ENCODE results near the gene EDEM1. TPM values are rescaled to one million over a fixed set of nuclear protein-coding genes. Genes with fewer than 3 reads are reported as not detected.

Gene EDEM1
- total RNA-seq (59.1 TPM), polyA plus RNA-seq (31.7 TPM)
- long read RNA-seq, donor 1, full-length matches to known transcripts, result 2 of 2 reads
- long read RNA-seq, donor 1, partial matches to known transcripts, result 0 of 2 reads
- long read RNA-seq, donor 1, other reads (novel, unspliced or antisense), result 0 of 2 reads
- long read RNA-seq, donor 2, full-length matches to known transcripts, result 35 of 41 reads
- long read RNA-seq, donor 2, partial matches to known transcripts, result 6 of 41 reads
- long read RNA-seq, donor 2, other reads (novel, unspliced or antisense), result 0 of 41 reads
- long read RNA-seq, donor 3, full-length matches to known transcripts, result 16 of 26 reads
- long read RNA-seq, donor 3, partial matches to known transcripts, result 10 of 26 reads
- long read RNA-seq, donor 3, other reads (novel, unspliced or antisense), result 0 of 26 reads
- long read RNA-seq, donor 4, full-length matches to known transcripts, result 4 of 4 reads
- long read RNA-seq, donor 4, partial matches to known transcripts, result 0 of 4 reads
- long read RNA-seq, donor 4, other reads (novel, unspliced or antisense), result 0 of 4 reads
- long read RNA-seq, donor 5, full-length matches to known transcripts, result 9 of 16 reads
- long read RNA-seq, donor 5, partial matches to known transcripts, result 7 of 16 reads
- long read RNA-seq, donor 5, other reads (novel, unspliced or antisense), result 0 of 16 reads
- long read RNA-seq, donor 6, full-length matches to known transcripts, result 8 of 13 reads
- long read RNA-seq, donor 6, partial matches to known transcripts, result 5 of 13 reads
- long read RNA-seq, donor 6, other reads (novel, unspliced or antisense), result 0 of 13 reads
- long read RNA-seq, donor 7, full-length matches to known transcripts, result 2 of 7 reads
- long read RNA-seq, donor 7, partial matches to known transcripts, result 5 of 7 reads
- long read RNA-seq, donor 7, other reads (novel, unspliced or antisense), result 0 of 7 reads
- long read RNA-seq, donor 8, full-length matches to known transcripts, result 3 of 3 reads
- long read RNA-seq, donor 8, partial matches to known transcripts, result 0 of 3 reads
- long read RNA-seq, donor 8, other reads (novel, unspliced or antisense), result 0 of 3 reads
- long read RNA-seq, donor 9, full-length matches to known transcripts, result 12 of 19 reads
- long read RNA-seq, donor 9, partial matches to known transcripts, result 7 of 19 reads
- long read RNA-seq, donor 9, other reads (novel, unspliced or antisense), result 0 of 19 reads
- long read RNA-seq, donor 10, full-length matches to known transcripts, result 8 of 8 reads
- long read RNA-seq, donor 10, partial matches to known transcripts, result 0 of 8 reads
- long read RNA-seq, donor 10, other reads (novel, unspliced or antisense), result 0 of 8 reads

DNA sequence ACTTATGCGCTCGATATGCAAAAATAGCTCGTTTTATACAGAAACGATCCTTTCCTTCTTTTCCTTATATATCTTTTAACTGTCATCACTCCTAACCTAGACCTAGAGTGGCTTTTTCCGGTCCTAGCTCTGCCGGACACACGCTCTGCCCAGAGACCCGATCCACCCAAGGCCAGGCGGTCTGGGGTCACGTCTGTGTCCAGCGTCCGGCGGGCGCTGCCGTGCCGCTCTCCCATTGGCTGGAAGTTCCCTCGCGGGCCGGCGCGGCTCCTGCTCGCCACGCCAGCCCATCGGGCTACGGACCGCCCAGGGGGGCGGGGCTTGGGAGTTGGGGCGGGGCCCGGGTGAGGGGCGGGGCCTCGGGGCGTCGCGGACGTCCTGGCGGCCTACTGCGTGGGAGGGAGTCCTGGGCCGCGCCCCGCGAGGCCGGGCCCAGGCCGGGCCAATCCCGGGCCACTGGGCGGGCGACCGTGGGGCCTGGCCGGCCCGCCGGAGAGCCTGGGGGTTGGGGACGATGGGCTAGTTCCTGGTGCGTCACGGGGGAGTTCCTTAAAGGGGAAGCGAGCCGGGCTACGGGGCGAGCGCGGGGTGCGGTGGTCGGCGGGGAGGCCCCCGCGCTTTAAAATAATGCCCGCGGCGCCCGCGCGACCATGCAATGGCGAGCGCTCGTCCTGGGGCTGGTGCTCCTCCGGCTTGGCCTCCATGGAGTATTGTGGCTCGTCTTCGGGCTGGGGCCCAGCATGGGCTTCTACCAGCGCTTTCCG, at the start of gene EDEM1:
Gene EDEM1, plus strand, starts transcription at position 552 of the 764 bp plus-strand sequence. Its CDS starts 99 bp downstream, at position 651.
- Histone ChIP-seq H3K36me3 (ENCODE audit: control insufficient read depth in 2 of 2, insufficient read depth in 2 of 2, low read length in 1 of 2) (peaks cover 5 to 11% of the 10 kb centered on the region in 2 donors), H3K4me3 (ENCODE audit: low read length in 2 of 2) (peak within 1 kb of the TSS; percentile 83 to 100), H3K27ac (ENCODE audit: low read depth in 1 of 2, low read length in 1 of 2) (peak within 1 kb of the TSS; percentile 98 to 99), H3K4me1 (ENCODE audit: control insufficient read depth in 2 of 2, insufficient read depth in 2 of 2, low read length in 2 of 2) (peaks cover 25 to 47% of the 10 kb centered on the region in 2 donors), H3K9me3 (ENCODE audit: control insufficient read depth in 2 of 2, insufficient read depth in 1 of 2, low read length in 1 of 2) (peaks cover 0 to 3% of the 10 kb centered on the region in 2 donors), H3K27me3 (ENCODE audit: control insufficient read depth in 2 of 2, insufficient read depth in 1 of 2, low read length in 1 of 2) (no peaks in the 10 kb centered on the region)
- DNase-seq (ENCODE audit: low read depth in 6 of 9, low spot score in 9 of 9), result peak in 5 of 9 donors; percentile 80 to 94 (median 88)
- under 1% methylated on average over 78 of the region's 78 CpGs for WGBS

DNA sequence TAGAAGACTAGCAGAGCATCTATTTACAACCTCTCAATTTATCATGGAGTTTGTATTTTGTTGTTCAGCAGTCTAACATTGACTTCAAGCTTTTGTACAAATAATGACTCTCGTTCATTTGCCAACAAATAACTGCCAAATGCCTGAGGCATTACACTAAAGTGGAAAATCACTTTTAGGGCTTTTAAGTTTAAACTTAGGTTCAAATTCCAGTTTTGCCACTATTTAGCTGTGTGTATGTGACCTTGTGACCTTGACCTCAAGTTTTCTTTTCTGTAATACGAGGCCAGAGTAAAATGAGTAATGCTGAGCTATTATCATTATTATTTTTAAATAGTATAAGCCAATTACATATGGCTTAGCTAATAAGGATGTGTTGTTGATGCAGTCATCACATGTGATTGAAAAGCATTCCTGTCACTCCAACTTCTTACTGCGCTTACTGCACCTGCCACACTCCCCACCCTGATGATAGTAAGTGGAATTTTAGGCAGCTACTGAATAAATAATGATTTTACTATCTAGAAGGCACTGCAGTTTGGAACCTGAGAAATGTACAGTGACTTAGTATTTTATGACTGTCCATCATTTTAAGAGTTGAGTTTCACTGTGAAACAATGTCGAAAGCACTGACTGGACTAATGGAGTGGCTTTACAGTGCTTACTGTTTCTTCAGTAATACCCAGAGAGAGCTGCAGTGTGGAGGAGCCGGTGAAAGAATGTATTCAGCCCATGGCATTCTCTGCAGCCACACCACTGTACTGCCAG, 49.1 kb upstream of the EDEM1 start:
- 92% methylated on average over 5 of the region's 5 CpGs for WGBS
- H3K9me3 ChIP-seq (ENCODE audit: control insufficient read depth in 2 of 2, insufficient read depth in 1 of 2, low read length in 1 of 2), result peaks cover under 1 to 12% of the 10 kb centered on the region in 2 donors
- DNase-seq (ENCODE audit: low read depth in 6 of 9, low spot score in 9 of 9), result no peak
- H3K27ac ChIP-seq (ENCODE audit: low read depth in 1 of 2, low read length in 1 of 2), result peak overlapping the region in 1 of 2 donors; percentile 3
- no peak overlapping the region for H3K4me3 ChIP-seq (ENCODE audit: low read length in 2 of 2)
- peaks cover 17 to 33% of the 10 kb centered on the region in 2 donors for H3K4me1 ChIP-seq (ENCODE audit: control insufficient read depth in 2 of 2, insufficient read depth in 2 of 2, low read length in 2 of 2)
- no peaks in the 10 kb centered on the region for H3K27me3 ChIP-seq (ENCODE audit: control insufficient read depth in 2 of 2, insufficient read depth in 1 of 2, low read length in 1 of 2)
- peaks cover 11 to 26% of the 10 kb centered on the region in 2 donors for H3K36me3 ChIP-seq (ENCODE audit: control insufficient read depth in 2 of 2, insufficient read depth in 2 of 2, low read length in 1 of 2)

DNA sequence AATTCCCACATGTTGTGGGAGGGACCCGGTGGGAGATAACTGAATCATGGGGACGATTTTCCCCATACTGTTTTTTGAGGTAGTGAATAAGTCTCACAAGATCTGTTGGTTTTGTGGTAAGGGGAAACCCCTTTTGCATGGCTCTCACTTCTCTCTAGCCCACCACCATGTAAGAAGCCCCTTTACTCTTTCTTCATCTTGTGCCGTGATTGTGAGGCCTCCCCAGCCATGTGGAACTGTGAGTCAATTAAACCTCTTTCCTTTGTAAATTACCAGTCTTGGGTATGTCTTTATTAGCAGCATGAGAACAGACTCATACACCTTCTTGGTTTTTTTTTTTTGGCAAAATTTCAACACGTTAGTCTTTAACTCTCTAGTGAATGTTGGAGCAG, 47.3 kb upstream of the EDEM1 start:
- H3K27ac ChIP-seq (ENCODE audit: low read depth in 1 of 2, low read length in 1 of 2), result no peak overlapping the region
- no peak for DNase-seq (ENCODE audit: low read depth in 6 of 9, low spot score in 9 of 9)
- WGBS, result 82% methylated on average over 4 of the region's 4 CpGs

DNA sequence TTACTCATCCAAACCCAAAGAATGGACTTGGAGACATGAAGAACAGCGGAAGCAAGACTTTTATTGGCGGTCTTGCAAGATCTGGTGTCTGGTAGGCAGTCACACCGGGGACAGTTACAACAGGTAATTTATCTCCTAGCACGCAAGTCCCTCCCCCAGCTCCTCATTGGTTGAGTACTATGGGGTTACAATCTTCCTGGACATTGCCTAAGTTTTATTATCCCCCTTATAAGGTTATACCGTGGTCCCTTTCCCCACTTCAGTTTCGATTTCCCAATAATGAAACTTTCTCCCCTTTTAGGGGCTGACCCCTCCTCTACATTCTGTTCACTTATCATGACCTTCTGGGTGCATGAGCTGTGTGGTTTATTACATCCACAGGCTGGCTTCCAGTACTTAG, 46.7 kb upstream of the EDEM1 start:
- Histone ChIP-seq H3K27me3 (ENCODE audit: control insufficient read depth in 2 of 2, insufficient read depth in 1 of 2, low read length in 1 of 2) (no peaks in the 10 kb centered on the region), H3K36me3 (ENCODE audit: control insufficient read depth in 2 of 2, insufficient read depth in 2 of 2, low read length in 1 of 2) (peaks cover 15 to 36% of the 10 kb centered on the region in 2 donors), H3K9me3 (ENCODE audit: control insufficient read depth in 2 of 2, insufficient read depth in 1 of 2, low read length in 1 of 2) (peaks cover 1 to 20% of the 10 kb centered on the region in 2 donors), H3K27ac (ENCODE audit: low read depth in 1 of 2, low read length in 1 of 2) (no peak overlapping the region), H3K4me1 (ENCODE audit: control insufficient read depth in 2 of 2, insufficient read depth in 2 of 2, low read length in 2 of 2) (peaks cover 17 to 32% of the 10 kb centered on the region in 2 donors), H3K4me3 (ENCODE audit: low read length in 2 of 2) (no peak overlapping the region)
- DNase-seq (ENCODE audit: low read depth in 6 of 9, low spot score in 9 of 9), result no peak
- 95% methylated on average over 6 of the region's 6 CpGs for WGBS

More for the DNA sequence above, 47.3 kb upstream of the EDEM1 start:
- H3K36me3 ChIP-seq (ENCODE audit: control insufficient read depth in 2 of 2, insufficient read depth in 2 of 2, low read length in 1 of 2), result peaks cover 15 to 36% of the 10 kb centered on the region in 2 donors
- H3K9me3 ChIP-seq (ENCODE audit: control insufficient read depth in 2 of 2, insufficient read depth in 1 of 2, low read length in 1 of 2), result peaks cover 1 to 17% of the 10 kb centered on the region in 2 donors
- no peaks in the 10 kb centered on the region for H3K27me3 ChIP-seq (ENCODE audit: control insufficient read depth in 2 of 2, insufficient read depth in 1 of 2, low read length in 1 of 2)
- H3K4me3 ChIP-seq (ENCODE audit: low read length in 2 of 2), result no peak overlapping the region
- H3K4me1 ChIP-seq (ENCODE audit: control insufficient read depth in 2 of 2, insufficient read depth in 2 of 2, low read length in 2 of 2), result peaks cover 17 to 33% of the 10 kb centered on the region in 2 donors

DNA sequence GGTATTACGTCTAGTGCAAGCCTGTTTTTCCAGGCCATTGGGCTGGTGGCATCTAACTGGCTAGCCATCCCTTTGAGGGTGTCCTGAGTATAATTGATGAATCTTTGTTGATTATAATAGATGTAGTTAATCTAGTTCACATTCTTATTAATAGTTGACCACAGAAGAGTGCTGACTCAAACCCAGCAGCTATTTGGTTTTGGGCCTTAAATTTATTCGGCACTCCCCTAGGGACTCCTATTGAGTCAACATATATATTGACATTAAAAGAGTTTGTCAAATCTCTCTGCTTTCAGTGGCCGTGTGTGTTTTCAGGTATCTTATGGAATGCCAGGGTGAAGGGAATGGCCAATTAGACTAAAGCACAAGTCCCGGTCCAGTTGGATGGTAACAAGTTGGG, 45.7 kb upstream of the EDEM1 start:
- Histone ChIP-seq H3K27ac (ENCODE audit: low read depth in 1 of 2, low read length in 1 of 2) (no peak overlapping the region), H3K4me1 (ENCODE audit: control insufficient read depth in 2 of 2, insufficient read depth in 2 of 2, low read length in 2 of 2) (peaks cover 15 to 26% of the 10 kb centered on the region in 2 donors), H3K4me3 (ENCODE audit: low read length in 2 of 2) (no peak overlapping the region), H3K9me3 (ENCODE audit: control insufficient read depth in 2 of 2, insufficient read depth in 1 of 2, low read length in 1 of 2) (peaks cover 1 to 20% of the 10 kb centered on the region in 2 donors), H3K27me3 (ENCODE audit: control insufficient read depth in 2 of 2, insufficient read depth in 1 of 2, low read length in 1 of 2) (no peaks in the 10 kb centered on the region), H3K36me3 (ENCODE audit: control insufficient read depth in 2 of 2, insufficient read depth in 2 of 2, low read length in 1 of 2) (peaks cover 18 to 36% of the 10 kb centered on the region in 2 donors)
- no peak for DNase-seq (ENCODE audit: low read depth in 6 of 9, low spot score in 9 of 9)
- WGBS, result 99% methylated on average over 4 of the region's 4 CpGs

DNA sequence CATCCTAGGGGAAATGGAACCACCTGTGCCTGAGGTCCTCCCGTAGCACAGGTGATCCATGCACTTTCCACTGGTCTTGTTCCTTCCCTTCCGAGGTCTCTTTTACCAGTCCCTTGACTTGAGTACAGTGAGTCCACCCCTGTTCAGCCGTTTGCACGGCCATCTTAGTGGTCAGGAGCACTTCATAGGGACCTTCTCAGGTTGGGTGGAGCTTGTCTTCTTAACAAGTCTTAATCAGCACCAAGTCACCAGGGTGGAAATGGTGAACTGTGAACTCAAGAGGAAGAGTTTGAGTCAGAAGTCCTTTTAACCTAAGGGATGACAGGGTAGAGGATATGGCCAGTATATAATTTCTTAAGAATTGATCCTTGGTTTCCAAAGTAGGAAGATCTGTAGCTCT, 44.0 kb upstream of the EDEM1 start:
- WGBS, result 99% methylated on average over 4 of the region's 4 CpGs
- Histone ChIP-seq H3K4me1 (ENCODE audit: control insufficient read depth in 2 of 2, insufficient read depth in 2 of 2, low read length in 2 of 2) (peaks cover 12 to 14% of the 10 kb centered on the region in 2 donors), H3K27ac (ENCODE audit: low read depth in 1 of 2, low read length in 1 of 2) (no peak overlapping the region)

DNA sequence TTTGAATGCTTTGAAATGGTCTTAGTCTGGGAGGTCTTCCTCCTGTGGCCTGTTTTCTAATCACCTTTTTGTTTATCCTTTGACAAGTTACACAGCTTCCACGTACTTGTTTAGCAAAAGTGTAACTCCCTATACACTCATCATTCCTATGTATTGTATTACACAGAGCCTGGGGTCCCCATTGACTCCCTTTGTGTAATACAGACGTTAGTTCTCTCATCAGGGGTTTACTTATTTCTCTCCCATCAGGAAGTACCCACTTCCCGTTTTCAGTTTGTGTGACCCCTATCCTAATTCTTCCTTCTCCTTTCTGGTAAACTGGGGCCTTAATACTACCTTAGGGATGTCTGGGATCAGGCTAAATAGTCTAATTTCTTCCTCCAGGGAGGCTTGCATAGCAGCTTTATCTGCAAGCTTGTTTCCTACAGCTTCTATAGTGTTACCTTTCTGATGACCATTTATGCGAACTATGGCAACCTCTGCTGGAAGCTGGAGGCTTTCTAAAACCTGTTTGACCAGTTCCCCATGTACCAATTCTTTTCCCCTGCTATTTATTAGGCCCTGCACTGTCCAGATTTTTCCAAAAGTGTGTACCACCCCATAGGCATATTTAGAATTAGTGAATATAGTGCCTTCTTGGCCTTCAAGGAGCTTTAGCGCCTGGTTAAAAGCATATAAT, 43.1 kb upstream of the EDEM1 start:
- H3K9me3 ChIP-seq (ENCODE audit: control insufficient read depth in 2 of 2, insufficient read depth in 1 of 2, low read length in 1 of 2), result peaks cover 1 to 24% of the 10 kb centered on the region in 2 donors
- WGBS, result 96% methylated on average over 5 of the region's 5 CpGs
- no peak overlapping the region for H3K27ac ChIP-seq (ENCODE audit: low read depth in 1 of 2, low read length in 1 of 2)
- H3K36me3 ChIP-seq (ENCODE audit: control insufficient read depth in 2 of 2, insufficient read depth in 2 of 2, low read length in 1 of 2), result peaks cover 26 to 36% of the 10 kb centered on the region in 2 donors
- H3K4me1 ChIP-seq (ENCODE audit: control insufficient read depth in 2 of 2, insufficient read depth in 2 of 2, low read length in 2 of 2), result peaks cover 3 to 9% of the 10 kb centered on the region in 2 donors
- no peak for DNase-seq (ENCODE audit: low read depth in 6 of 9, low spot score in 9 of 9)
- no peak overlapping the region for H3K4me3 ChIP-seq (ENCODE audit: low read length in 2 of 2)
- H3K27me3 ChIP-seq (ENCODE audit: control insufficient read depth in 2 of 2, insufficient read depth in 1 of 2, low read length in 1 of 2), result no peaks in the 10 kb centered on the region

More for the DNA sequence above, 44.0 kb upstream of the EDEM1 start:
- DNase-seq (ENCODE audit: low read depth in 6 of 9, low spot score in 9 of 9), result no peak
- Histone ChIP-seq H3K4me3 (ENCODE audit: low read length in 2 of 2) (no peak overlapping the region), H3K9me3 (ENCODE audit: control insufficient read depth in 2 of 2, insufficient read depth in 1 of 2, low read length in 1 of 2) (peaks cover 1 to 20% of the 10 kb centered on the region in 2 donors), H3K27me3 (ENCODE audit: control insufficient read depth in 2 of 2, insufficient read depth in 1 of 2, low read length in 1 of 2) (no peaks in the 10 kb centered on the region), H3K36me3 (ENCODE audit: control insufficient read depth in 2 of 2, insufficient read depth in 2 of 2, low read length in 1 of 2) (peaks cover 18 to 36% of the 10 kb centered on the region in 2 donors)
